K562 (cell line): Measurements from ENCODE around the gene TPBGL. TPM values are rescaled to one million over a fixed set of nuclear protein-coding genes. Genes with fewer than 3 reads are reported as not detected.
A peak's percentile ranks its signal among the peaks of the same experiment; 100 is the strongest.

Experiments
- ATF4 ChIP-seq: fragments of 450-650 bp; formaldehyde crosslinking; IDR thresholded peaks from 2 replicates; pipeline ENCODE4 v1.4.0; 2022; ENCODE audit warnings: mild to moderate bottlenecking, moderate library complexity
- BRD4 ChIP-seq: fragments of 200-600 bp; sonication (generic); IDR thresholded peaks from 2 replicates; pipeline ENCODE4 v1.6.1; 2017; ENCODE audit warnings: inconsistent platforms
- BRF2 ChIP-seq: IDR thresholded peaks from 3 replicates; pipeline ENCODE4 v1.6.1; 2011; ENCODE audit warnings: borderline replicate concordance, mild to moderate bottlenecking; ENCODE audit not compliant: insufficient read length, insufficient read depth
- CHD7 ChIP-seq: fragments of 200-600 bp; sonication (generic); IDR thresholded peaks from one replicate; pipeline ENCODE4 v1.6.1; 2012; ENCODE audit warnings: mild to moderate bottlenecking, low read depth, low read length, inconsistent platforms
- CTBP1 ChIP-seq: fragments of 450-650 bp; IDR thresholded peaks from 2 replicates; pipeline ENCODE4 v1.6.1; 2016; ENCODE audit warnings: borderline replicate concordance
- CXXC5 ChIP-seq: fragments of 250-450 bp; sonication (Bioruptor Pico); IDR thresholded peaks from 2 replicates; pipeline ENCODE4 v1.8.0; 2022; ENCODE audit warnings: inconsistent platforms, mild to moderate bottlenecking, moderate library complexity
- EHMT2 ChIP-seq: fragments of 450-650 bp; IDR thresholded peaks from 2 replicates; pipeline ENCODE4 v1.6.1; 2018; ENCODE audit warnings: antibody characterized with exemption
- FOS ChIP-seq: IDR thresholded peaks from 3 replicates; pipeline ENCODE4 v1.6.1; 2011; ENCODE audit not compliant: insufficient read length; ENCODE audit errors: extremely low read depth
- GATAD2B ChIP-seq: fragments of 450-650 bp; IDR thresholded peaks from 2 replicates; pipeline ENCODE4 v1.6.1; 2017; ENCODE audit warnings: mild to moderate bottlenecking, borderline replicate concordance
- HDAC3 ChIP-seq: fragments of 450-650 bp; IDR thresholded peaks from 2 replicates; pipeline ENCODE4 v1.6.1; 2018; ENCODE audit warnings: borderline replicate concordance, mild to moderate bottlenecking, moderate library complexity; ENCODE audit not compliant: partially characterized antibody
- PHF21A ChIP-seq: fragments of 450-650 bp; IDR thresholded peaks from 2 replicates; pipeline ENCODE4 v1.6.1; 2017; ENCODE audit warnings: low read depth, borderline replicate concordance
- SOX6 ChIP-seq: fragments of 450-650 bp; IDR thresholded peaks from 2 replicates; pipeline ENCODE4 v1.6.1; 2014; ENCODE audit warnings: mild to moderate bottlenecking
- U2AF2 ChIP-seq: fragments of 200-400 bp; formaldehyde crosslinking; optimal IDR thresholded peaks from 2 replicates; pipeline ENCODE3; 2017; ENCODE audit warnings: low read depth, mild to moderate bottlenecking, low read length
- ZKSCAN1 ChIP-seq: fragments of 150-350 bp; IDR thresholded peaks from 2 replicates; pipeline ENCODE4 v1.6.1; 2016; ENCODE audit warnings: low read depth, low read length
- ZNF232 ChIP-seq: sonication (generic); formaldehyde crosslinking; IDR thresholded peaks from 2 replicates; pipeline ENCODE4 v1.8.0; 2022; ENCODE audit warnings: mild to moderate bottlenecking, missing genetic modification reagents
- polyA plus RNA-seq, 8 experiments: library from polyadenylated mRNA; depleted of rRNA in 4 of 8; stranded (reverse) in 5 of 8; unstranded in 3 of 8; fragments of >200 nt; fragmentation: Nextera tagmentation in 2 of 8; fragmentation: Illumina TruSeq in 1 of 8; extraction: Ambion mirVana in 2 of 8; extraction: Trizol in 1 of 8; gene quantifications; 2 replicates each; pipeline versions ENCODE4 v1.2.1 to v1.2.3, GENCODE V29; 2011 to 2014; ENCODE audit warnings: inconsistent platforms in 1 of 8, missing spikeins in 1 of 8
- total RNA-seq, 7 experiments: library from RNA; depleted of rRNA in 6 of 7; stranded (reverse); fragments of >200 nt in 6 of 7; fragmentation: Illumina TruSeq in 2 of 7; extraction: Trizol in 2 of 7; gene quantifications; 2 replicates each; pipeline versions ENCODE4 v1.2.1 to v1.2.3, GENCODE V29; 2011 to 2021; ENCODE audit warnings: low replicate concordance in 1 of 7

The TPBGL gene
- total and polyA plus RNA-seq, 9 of the 15 experiments (the other 6 are each of a cell fraction or from before 2014, with no cell fraction given): 0.04 to 0.11 (median 0.06) TPM; not detected in 6

- TF ChIP-seq CHD7 (no peak), ZNF232 (CRISPR knock-in tag) (no peak), HDAC3 (no peak), ATF4 (CRISPR knock-in tag) (no peak), FOS (no peak), ZKSCAN1 (no peak), CTBP1 (peak; percentile 30; the same call in 1 of the 2 replicates), SOX6 (no peak), CXXC5 (CRISPR knock-in tag) (no peak), U2AF2 (no peak), BRF2 (no peak), PHF21A (no peak), EHMT2 (no peak), GATAD2B (no peak), BRD4 (no peak)
Observed at GRCh38 chr11:75204685-75205563, 35.6 kb upstream of the TPBGL start (continued).
